ENCODE data around the gene PRR19. TPM values are rescaled to one million over a fixed set of nuclear protein-coding genes. Genes with fewer than 3 reads are reported as not detected.

The PRR19 gene
- total RNA-seq, 2 experiments from 2014 or later = 0.40 to 1.4 TPM

- ChIA-PET CTCF (ENCODE audit: unreplicated experiment) (no interaction called here), POLR2A (no interaction called here)
- Histone ChIP-seq H3K4me1 (ENCODE audit: insufficient read depth, low read length, poor library complexity, severe bottlenecking) (no peaks in the 10 kb centered on the region), H3K36me3 (ENCODE audit: insufficient read depth, low read length) (peaks cover 80% of the 10 kb centered on the region), H3K9me3 (ENCODE audit: low read length) (no peaks in the 10 kb centered on the region), H4K20me1 (ENCODE audit: insufficient read depth, low read length) (no peaks in the 10 kb centered on the region), H3K4me2 (ENCODE audit: low read length) (no peak overlapping the region), H3K4me3 (ENCODE audit: low read depth, low read length, poor library complexity, severe bottlenecking) (no peak overlapping the region), H3K9me2 (ENCODE audit: insufficient read depth, low read length) (no peaks in the 10 kb centered on the region), H3K79me2 (ENCODE audit: insufficient read depth, low read depth, low read length) (no peaks in the 10 kb centered on the region), H3K27ac (ENCODE audit: low read depth, low read length, poor library complexity, severe bottlenecking) (no peak overlapping the region), H2AFZ (ENCODE audit: low read length) (no peak overlapping the region)
- DNase-seq (ENCODE audit: low spot score) = no peak
- TF ChIP-seq CTCF (conservative IDR thresholded peaks at IDR 0.05; ENCODE audit: low read length) (no peak), EZH2phosphoT487 (IDR thresholded peaks at IDR 0.05; ENCODE audit: borderline replicate concordance, low read depth, low read length) (no peak)
- intact Hi-C loops (cut with micrococcal nuclease; ENCODE audit: unreplicated experiment) = no loop called here
- no TSS peak for BruUV-seq (replicated peaks)
These were observed 8.0 kb upstream of the PRR19 start for GRCh38 chr19:42293948-42294347.

GRCh38 chr19:42294471-42295137 lies 7.3 kb upstream of the PRR19 start:
- Histone ChIP-seq H3K4me2 (ENCODE audit: low read length) (no peak overlapping the region), H3K4me3 (ENCODE audit: low read depth, low read length, poor library complexity, severe bottlenecking) (no peak overlapping the region), H4K20me1 (ENCODE audit: insufficient read depth, low read length) (no peaks in the 10 kb centered on the region), H3K27ac (ENCODE audit: low read depth, low read length, poor library complexity, severe bottlenecking) (no peak overlapping the region), H3K9me3 (ENCODE audit: low read length) (no peaks in the 10 kb centered on the region), H3K9me2 (ENCODE audit: insufficient read depth, low read length) (no peaks in the 10 kb centered on the region), H3K36me3 (ENCODE audit: insufficient read depth, low read length) (peaks cover 73% of the 10 kb centered on the region), H3K4me1 (ENCODE audit: insufficient read depth, low read length, poor library complexity, severe bottlenecking) (no peaks in the 10 kb centered on the region), H3K79me2 (ENCODE audit: insufficient read depth, low read depth, low read length) (no peaks in the 10 kb centered on the region), H2AFZ (ENCODE audit: low read length) (no peak overlapping the region)
- CTCF ChIA-PET (ENCODE audit: unreplicated experiment) = no interaction called here
- no TSS peak for BruUV-seq (replicated peaks)
- TF ChIP-seq CTCF (conservative IDR thresholded peaks at IDR 0.05; ENCODE audit: low read length) = no peak
- intact Hi-C loops (cut with micrococcal nuclease; ENCODE audit: unreplicated experiment) = loop anchor here (5.0 kb wide), 1 partner anchor 162 kb away; the partner anchor contains the start of gene POU2F2
- POLR2A ChIA-PET = no interaction called here
- DNase-seq (ENCODE audit: low spot score) = no peak

- ChIA-PET POLR2A (interaction anchor here (0.7 kb wide), 1 partner anchor 52 kb away, joined by 3 read pairs; no protein-coding TSS in a partner anchor), CTCF (ENCODE audit: unreplicated experiment) (no interaction called here)
- H2AFZ ChIP-seq (ENCODE audit: low read length) = no peak overlapping the region
- H3K9me3 ChIP-seq (ENCODE audit: low read length) = no peaks in the 10 kb centered on the region
- H3K9me2 ChIP-seq (ENCODE audit: insufficient read depth, low read length) = no peaks in the 10 kb centered on the region
- no peak for DNase-seq (ENCODE audit: low spot score)
- H3K27ac ChIP-seq (ENCODE audit: low read depth, low read length, poor library complexity, severe bottlenecking) = no peak overlapping the region
- no peak overlapping the region for H3K4me3 ChIP-seq (ENCODE audit: low read depth, low read length, poor library complexity, severe bottlenecking)
- no peaks in the 10 kb centered on the region for H3K4me1 ChIP-seq (ENCODE audit: insufficient read depth, low read length, poor library complexity, severe bottlenecking)
- no peaks in the 10 kb centered on the region for H3K79me2 ChIP-seq (ENCODE audit: insufficient read depth, low read depth, low read length)
- H3K4me2 ChIP-seq (ENCODE audit: low read length) = no peak overlapping the region
- peaks cover 66% of the 10 kb centered on the region for H3K36me3 ChIP-seq (ENCODE audit: insufficient read depth, low read length)
- no peaks in the 10 kb centered on the region for H4K20me1 ChIP-seq (ENCODE audit: insufficient read depth, low read length)
- intact Hi-C loops (cut with micrococcal nuclease; ENCODE audit: unreplicated experiment) = loop anchor here (5.0 kb wide), 1 partner anchor 163 kb away; the partner anchor contains the start of gene POU2F2
- TF ChIP-seq EZH2phosphoT487 (IDR thresholded peaks at IDR 0.05; ENCODE audit: borderline replicate concordance, low read depth, low read length) (no peak), CTCF (conservative IDR thresholded peaks at IDR 0.05; ENCODE audit: low read length) (no peak)
- BruUV-seq (replicated peaks) = TSS peak; percentile 80
These were observed 6.6 kb upstream of the PRR19 start for GRCh38 chr19:42295342-42295741.
